Peyer's patch (tissue), 4 donors: ENCODE data around the gene POLR2B. TPM values are rescaled to one million over a fixed set of nuclear protein-coding genes. Genes with fewer than 3 reads are reported as not detected.

Experiments used
- DNase-seq, 3 donors: peaks; one replicate each; pipeline ENCODE4 v3.0.0-alpha.2; 2017 to 2019
- H3K27ac ChIP-seq, 4 donors: fragments of 200-600 bp; sonication (generic); one replicate each; pipeline ENCODE4 v1.5.1; 2016 to 2019
- H3K27me3 ChIP-seq, 2 donors: fragments of 200-600 bp; sonication (generic); one replicate each; pipeline ENCODE4 v1.5.1; 2019
- H3K36me3 ChIP-seq, 3 donors: fragments of 200-600 bp; sonication (generic); one replicate each; pipeline ENCODE4 v1.5.1; 2016 to 2019
- H3K4me1 ChIP-seq, 4 donors: fragments of 200-600 bp; sonication (generic); one replicate each; pipeline ENCODE4 v1.5.1; 2016 to 2019
- H3K4me3 ChIP-seq, 4 donors: fragments of 200-600 bp; sonication (generic); 1 replicate in 3 of 4; 2 replicates in 1 of 4; pipeline ENCODE4 v1.5.1; 2016 to 2019; ENCODE audit warnings: mild to moderate bottlenecking in 1 of 4
- H3K9me3 ChIP-seq, 4 donors: fragments of 200-600 bp; sonication (generic); one replicate each; pipeline ENCODE4 v1.5.1; 2016 to 2019; ENCODE audit warnings: mild to moderate bottlenecking in 1 of 4
- CTCF ChIP-seq, 6 experiments: fragments of 450-650 bp in 4 of 6; fragments of 200-600 bp in 2 of 6; sonication (generic) in 1 of 6; IDR thresholded peaks; one replicate each; pipeline ENCODE4 v1.5.1; 2017 to 2019; ENCODE audit warnings: antibody characterized with exemption in 6 of 6, mild to moderate bottlenecking in 3 of 6, moderate library complexity in 1 of 6
- POLR2A ChIP-seq, 2 donors: fragments of 450-650 bp; IDR thresholded peaks; one replicate each; pipeline ENCODE4 v1.5.1; 2017; ENCODE audit warnings: antibody characterized with exemption in 2 of 2, mild to moderate bottlenecking in 2 of 2, moderate library complexity in 2 of 2
- total RNA-seq, 4 donors: library from RNA; depleted of rRNA; stranded (reverse); fragments of >200 nt; gene quantifications; one replicate each; pipeline ENCODE4 v1.1.0, GENCODE V29; 2016

POLR2B gene
- total RNA-seq, 4 donors from 2014 or later: 81.5 to 117 (median 87.3) TPM

GRCh38 chr4:57071326-57071725 is 92.6 kb downstream of the POLR2B start:
- peak overlapping the region in 1 of 4 donors; percentile 55 for H3K27ac ChIP-seq
- no peak for TF ChIP-seq POLR2A (IDR thresholded peaks at IDR 0.05)
- TF ChIP-seq CTCF (IDR thresholded peaks at IDR 0.05): no peak

GRCh38 chr4:57073559-57073958 is 94.9 kb downstream of the POLR2B start:
- Histone ChIP-seq H3K27ac (no peak overlapping the region), H3K4me3 (no peak overlapping the region), H3K27me3 (no peaks in the 10 kb centered on the region), H3K4me1 (no peaks in the 10 kb centered on the region), H3K36me3 (no peaks in the 10 kb centered on the region), H3K9me3 (no peaks in the 10 kb centered on the region)
- no peak for DNase-seq
- TF ChIP-seq POLR2A (IDR thresholded peaks at IDR 0.05) (no peak), CTCF (IDR thresholded peaks at IDR 0.05) (no peak)

More at GRCh38 chr4:57071326-57071725, 92.6 kb downstream of the POLR2B start:
- no peaks in the 10 kb centered on the region for H3K36me3 ChIP-seq
- H3K4me3 ChIP-seq: no peak overlapping the region
- H3K4me1 ChIP-seq: no peaks in the 10 kb centered on the region
- no peaks in the 10 kb centered on the region for H3K27me3 ChIP-seq
- no peaks in the 10 kb centered on the region for H3K9me3 ChIP-seq
- DNase-seq: no peak

- H3K27me3 ChIP-seq: no peaks in the 10 kb centered on the region
- H3K36me3 ChIP-seq: no peaks in the 10 kb centered on the region
- no peak overlapping the region for H3K4me3 ChIP-seq
- H3K9me3 ChIP-seq: no peaks in the 10 kb centered on the region
- no peak for DNase-seq
- TF ChIP-seq POLR2A (IDR thresholded peaks at IDR 0.05): no peak
- no peak for TF ChIP-seq CTCF (IDR thresholded peaks at IDR 0.05)
- H3K4me1 ChIP-seq: peaks cover 0 to 7% (median 0%) of the 10 kb centered on the region in 4 donors
- H3K27ac ChIP-seq: no peak overlapping the region
Measured at GRCh38 chr4:57074744-57075143, 96.0 kb downstream of the POLR2B start.

- TF ChIP-seq POLR2A (IDR thresholded peaks at IDR 0.05): no peak
- no peak for TF ChIP-seq CTCF (IDR thresholded peaks at IDR 0.05)
- Histone ChIP-seq H3K36me3 (no peaks in the 10 kb centered on the region), H3K9me3 (no peaks in the 10 kb centered on the region), H3K27me3 (no peaks in the 10 kb centered on the region), H3K27ac (no peak overlapping the region), H3K4me3 (no peak overlapping the region), H3K4me1 (peaks cover 0 to 7% (median 0%) of the 10 kb centered on the region in 4 donors)
- no peak for DNase-seq
Measured at GRCh38 chr4:57075367-57075766, 96.7 kb downstream of the POLR2B start.

GRCh38 chr4:57076646-57077045 is 98.0 kb downstream of the POLR2B start:
- H3K27ac ChIP-seq: no peak overlapping the region
- peaks cover 0 to 7% (median 0%) of the 10 kb centered on the region in 4 donors for H3K4me1 ChIP-seq

More at GRCh38 chr4:57076646-57077045, 98.0 kb downstream of the POLR2B start:
- H3K4me3 ChIP-seq: no peak overlapping the region
- H3K36me3 ChIP-seq: no peaks in the 10 kb centered on the region
- no peaks in the 10 kb centered on the region for H3K27me3 ChIP-seq
- no peak for DNase-seq
- no peaks in the 10 kb centered on the region for H3K9me3 ChIP-seq
- no peak for TF ChIP-seq POLR2A (IDR thresholded peaks at IDR 0.05)
- no peak for TF ChIP-seq CTCF (IDR thresholded peaks at IDR 0.05)
